Heart right ventricle (tissue), 16 donors: ENCODE results near the gene TTC34. TPM values are rescaled to one million over a fixed set of nuclear protein-coding genes. Genes with fewer than 3 reads are reported as not detected.

Experiments used
- ATAC-seq, 8 donors: fragments of 200-7000 bp; cut with Tn5 transposase; one replicate each; pipeline ENCODE4 v1.9.1; 2020; ENCODE audit warnings: mild to moderate bottlenecking in 8 of 8, moderate library complexity in 8 of 8, moderate number of reproducible peaks in 1 of 8
- DNase-seq, 2 donors: peaks; one replicate each; pipeline ENCODE4 v3.0.0-alpha.2; 2020
- H3K27ac ChIP-seq, 10 donors: fragments of 200-600 bp; sonication (generic) in 2 of 10; one replicate each; pipeline versions ENCODE4 v1.5.0 to v1.8.0; 2020 to 2022; ENCODE audit warnings: mild to moderate bottlenecking in 3 of 10
- H3K27me3 ChIP-seq, 7 donors: fragments of 200-600 bp; one replicate each; pipeline ENCODE4 v1.8.0; 2021 to 2022; ENCODE audit warnings: mild to moderate bottlenecking in 2 of 7
- H3K36me3 ChIP-seq, 9 donors: fragments of 200-600 bp; sonication (generic) in 1 of 9; one replicate each; pipeline versions ENCODE4 v1.5.0 to v1.8.0; 2020 to 2022; ENCODE audit warnings: mild to moderate bottlenecking in 2 of 9
- H3K4me1 ChIP-seq, 9 donors: fragments of 200-600 bp; sonication (generic) in 1 of 9; one replicate each; pipeline versions ENCODE4 v1.5.0 to v1.8.0; 2020 to 2022; ENCODE audit warnings: mild to moderate bottlenecking in 4 of 9
- H3K4me3 ChIP-seq, 10 donors: fragments of 200-600 bp; sonication (generic) in 2 of 10; one replicate each; pipeline versions ENCODE4 v1.5.0 to v1.8.0; 2020 to 2022; ENCODE audit warnings: mild to moderate bottlenecking in 7 of 10, moderate library complexity in 2 of 10
- H3K9me3 ChIP-seq, 11 donors: fragments of 200-600 bp in 10 of 11; sonication (generic) in 2 of 11; one replicate each; pipeline versions ENCODE4 v1.5.0 to v1.8.0; 2013 to 2022; ENCODE audit warnings: mild to moderate bottlenecking in 2 of 11, control low read depth in 1 of 11, moderate library complexity in 1 of 11
- WGBS, 2 donors: extraction: QIAGEN DNeasy Blood & Tissue Kit; methylation state at CpG; one replicate each; pipeline ENCODE4 v1.1.7; 2013; ENCODE audit warnings: inconsistent platforms in 1 of 2; 5-methylcytosine and 5-hydroxymethylcytosine counted together
- intact Hi-C, 10 donors: fragments of 100-400 bp; cut with DNase I; formaldehyde crosslinking; loops; one replicate each; pipeline versions ENCODE4 v1.11.1 to v1.14.2; 2022
- polyA plus RNA-seq, 2 donors: library from polyadenylated mRNA; stranded (reverse); fragments of 200-250 nt; gene quantifications; one replicate each; pipeline ENCODE4 v1.2.3, GENCODE V29; 2013
- total RNA-seq, 10 donors: library from RNA; stranded (reverse); fragmentation: NEBNext Ultra II Directional in 3 of 10; extraction: Animal tissue kit (Norgen Biotek cat#: 25700) in 3 of 10; gene quantifications; one replicate each; pipeline versions ENCODE4 v1.2.1 to v1.2.4, GENCODE V29; 2021 to 2023
- TF ChIP-seq, protein P1 (sequence below), 9 donors: fragments of 200-600 bp; sonication (generic) in 2 of 9; IDR thresholded peaks; one replicate each; pipeline versions ENCODE4 v1.5.0 to v1.8.0; 2021 to 2022; ENCODE audit warnings: antibody characterized with exemption in 9 of 9, mild to moderate bottlenecking in 5 of 9, moderate library complexity in 1 of 9
- donor health status: Arrhythmogenic right ventricular cardiomyopathy.
- donor health status: ischemic (EF 13 %, LVEDD 7.1; RV severe dilation, severe dysfunction).
- donor health status: healthy with polysubstance abuse.
- donor health status: DM: no; HTN: yes; CAD: no.
- donor health status: DM: no; HTN: no; CAD: no.
- donor health status: ischemic (EF 25% LVEDD 6.9; RV normal size, moderate dysfunction).
- donor health status: ischemic (EF 25% LVEDD 5.7; RV mildly dilated, moderate dysfunction).
- donor health status: healthy.
- donor health status: DM: yes; HTN: yes; CAD: no.
- donor health status: Ischemic cardiomyopathy.
- donor health status: ischemic (EF 35%, LVEDD 5.7; RV mildly dilated, moderate dysfunction).
- donor health status: nonischemic (EF 11% LVEDD 7.7; RV severe dilation, severe dysfunction).
- donor health status: DM: yes; HTN: yes; CAD: no.
- donor health status: PGD.
- donor health status: ischemic (EF 29% LVEDD 5.4; RV normal size, mild dysfunction).
- donor health status: nonischemic (EF 23%, LVEDD 6.1; RV moderate dilation, normal function).

The TTC34 gene
- total and polyA plus RNA-seq, 12 donors = 0.03 to 0.74 (median 0.42) TPM

DNA sequence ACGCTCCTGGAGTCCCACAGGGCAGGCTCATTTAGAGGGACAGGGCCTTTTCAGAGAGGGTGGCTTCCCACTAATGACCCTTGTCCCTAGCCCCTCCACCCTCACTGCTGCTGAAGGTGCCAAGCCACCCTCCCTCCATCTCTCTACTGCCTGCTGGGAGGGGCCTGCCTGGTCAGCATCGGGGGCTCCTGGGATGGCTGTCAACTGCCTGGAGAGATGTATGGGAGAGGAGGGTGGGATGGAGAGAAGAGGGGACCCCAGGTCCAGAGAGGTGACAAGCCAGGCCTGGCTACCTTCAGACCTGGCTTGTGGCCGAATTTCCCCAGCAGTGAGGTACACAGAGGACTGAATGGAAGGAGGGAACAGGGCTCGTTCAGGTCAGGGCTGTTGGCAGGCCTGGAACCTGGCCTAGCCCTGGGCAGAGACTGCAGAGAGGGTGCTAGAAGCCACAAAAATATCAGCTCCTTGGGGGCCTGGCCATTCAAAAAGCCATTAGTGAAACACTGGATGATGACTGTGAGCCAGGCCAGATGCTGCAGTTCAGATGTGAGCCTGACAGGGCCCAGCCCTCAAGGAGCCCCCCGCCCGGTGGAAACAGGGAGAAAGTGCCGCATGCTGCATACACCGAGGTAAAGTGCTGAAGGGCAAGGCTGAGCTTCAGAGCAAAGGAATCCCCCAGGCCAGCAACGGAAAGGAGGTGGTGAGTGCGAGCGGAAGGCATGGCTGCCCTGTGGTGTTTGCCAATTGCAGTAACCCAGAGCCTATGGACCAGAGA lies 188.7 kb downstream of the TTC34 start:
- DNase-seq (no peak), ATAC-seq (no peak)
- Histone ChIP-seq H3K4me1 (peaks cover 0 to 5% (median 1%) of the 10 kb centered on the region in 9 donors), H3K27ac (no peak overlapping the region), H3K27me3 (peaks cover 0 to 48% (median 11%) of the 10 kb centered on the region in 7 donors), H3K4me3 (no peak overlapping the region), H3K9me3 (peaks cover 0 to 38% (median 9%) of the 10 kb centered on the region in 11 donors), H3K36me3 (no peaks in the 10 kb centered on the region)
- intact Hi-C loops = loop anchor here in 1 of 10 donors (10.0 kb wide), 1 partner anchor 168 kb away; no protein-coding TSS in a partner anchor
- TF ChIP-seq, protein P1, sequence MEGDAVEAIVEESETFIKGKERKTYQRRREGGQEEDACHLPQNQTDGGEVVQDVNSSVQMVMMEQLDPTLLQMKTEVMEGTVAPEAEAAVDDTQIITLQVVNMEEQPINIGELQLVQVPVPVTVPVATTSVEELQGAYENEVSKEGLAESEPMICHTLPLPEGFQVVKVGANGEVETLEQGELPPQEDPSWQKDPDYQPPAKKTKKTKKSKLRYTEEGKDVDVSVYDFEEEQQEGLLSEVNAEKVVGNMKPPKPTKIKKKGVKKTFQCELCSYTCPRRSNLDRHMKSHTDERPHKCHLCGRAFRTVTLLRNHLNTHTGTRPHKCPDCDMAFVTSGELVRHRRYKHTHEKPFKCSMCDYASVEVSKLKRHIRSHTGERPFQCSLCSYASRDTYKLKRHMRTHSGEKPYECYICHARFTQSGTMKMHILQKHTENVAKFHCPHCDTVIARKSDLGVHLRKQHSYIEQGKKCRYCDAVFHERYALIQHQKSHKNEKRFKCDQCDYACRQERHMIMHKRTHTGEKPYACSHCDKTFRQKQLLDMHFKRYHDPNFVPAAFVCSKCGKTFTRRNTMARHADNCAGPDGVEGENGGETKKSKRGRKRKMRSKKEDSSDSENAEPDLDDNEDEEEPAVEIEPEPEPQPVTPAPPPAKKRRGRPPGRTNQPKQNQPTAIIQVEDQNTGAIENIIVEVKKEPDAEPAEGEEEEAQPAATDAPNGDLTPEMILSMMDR (IDR thresholded peaks at IDR 0.05) = no peak
- WGBS, 2 donors = 82% methylated on average over 11 of the region's 11 CpGs

GRCh38 chr1:2611621-2612437 lies 189.7 kb downstream of the TTC34 start:
- peaks cover 0 to 15% (median 5%) of the 10 kb centered on the region in 9 donors for H3K4me1 ChIP-seq
- H3K27ac ChIP-seq = no peak overlapping the region
- H3K4me3 ChIP-seq = no peak overlapping the region
- DNase-seq (no peak), ATAC-seq (no peak)
- H3K9me3 ChIP-seq = peaks cover 0 to 38% (median 9%) of the 10 kb centered on the region in 11 donors
- H3K27me3 ChIP-seq = peaks cover 0 to 47% (median 11%) of the 10 kb centered on the region in 7 donors
- TF ChIP-seq, protein P1 (IDR thresholded peaks at IDR 0.05) = no peak
- 78 to 83% methylated on average over 17 to 19 of the region's 19 CpGs for WGBS, 2 donors
- H3K36me3 ChIP-seq = no peaks in the 10 kb centered on the region
- intact Hi-C loops = loop anchor here in 1 of 10 donors (10.0 kb wide), 1 partner anchor 167 kb away; no protein-coding TSS in a partner anchor

- peak in 2 of 8 donors; percentile 41 to 56 for ATAC-seq
Measured at GRCh38 chr1:2611031-2611501, 190.4 kb downstream of the TTC34 start.

More at GRCh38 chr1:2611031-2611501, 190.4 kb downstream of the TTC34 start:
- H3K27ac ChIP-seq = no peak overlapping the region
- TF ChIP-seq, protein P1 (IDR thresholded peaks at IDR 0.05) = no peak
- DNase-seq = peak in 1 of 2 donors; percentile 31
- no peaks in the 10 kb centered on the region for H3K36me3 ChIP-seq
- peaks cover 0 to 31% (median 9%) of the 10 kb centered on the region in 11 donors for H3K9me3 ChIP-seq
- 8 to 11% methylated on average over 24 of the region's 24 CpGs for WGBS, 2 donors
- peaks cover 0 to 21% (median 5%) of the 10 kb centered on the region in 9 donors for H3K4me1 ChIP-seq
- intact Hi-C loops = loop anchor here in 1 of 10 donors (10.0 kb wide), 1 partner anchor 166 kb away; no protein-coding TSS in a partner anchor
- no peak overlapping the region for H3K4me3 ChIP-seq
- peaks cover 0 to 48% (median 11%) of the 10 kb centered on the region in 7 donors for H3K27me3 ChIP-seq
